ENCODE results near the gene SCARF2. TPM values are rescaled to one million over a fixed set of nuclear protein-coding genes. Genes with fewer than 3 reads are reported as not detected.

SCARF2 gene
- total RNA-seq, 2 donors from 2014 or later: 49.4 to 108 TPM

DNA sequence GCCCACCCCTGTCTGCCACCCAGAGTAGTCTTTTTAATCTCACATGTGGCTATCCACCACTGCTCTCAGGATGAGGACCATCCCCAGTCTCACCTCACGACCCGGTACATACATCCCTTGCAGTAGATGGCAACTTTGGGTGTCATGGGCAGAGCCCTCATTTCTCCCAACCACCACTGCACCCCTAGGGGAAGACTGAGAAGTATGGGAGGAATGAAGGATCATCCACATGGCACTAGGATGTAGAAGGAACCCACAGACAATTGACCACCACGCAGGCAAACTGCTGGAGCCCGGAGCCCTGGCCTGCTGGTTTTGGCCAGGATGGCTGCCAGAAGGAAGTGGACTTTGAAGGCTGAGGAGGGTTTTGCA is 1.9 kb upstream of the SCARF2 start:
- Histone ChIP-seq H3K27me3 (replicated peaks; ENCODE audit: insufficient read depth) (no peaks in the 10 kb centered on the region), H3K27ac (peak overlapping the region in 1 of 2 donors; percentile 91), H3K4me1 (ENCODE audit: control insufficient read depth in 1 of 2, low read depth in 2 of 2) (peaks cover 3 to 28% of the 10 kb centered on the region in 2 donors), H3K36me3 (peaks cover 4% of the 10 kb centered on the region), H3K9me3 (no peaks in the 10 kb centered on the region), H3K4me3 (no peak overlapping the region)
- no peak for DNase-seq (ENCODE audit: low spot score)
- no peak for ATAC-seq (ENCODE audit: insufficient number of reproducible peaks, low FRiP score, low read depth)
- no peak for TF ChIP-seq CTCF (IDR thresholded peaks at IDR 0.05)

DNA sequence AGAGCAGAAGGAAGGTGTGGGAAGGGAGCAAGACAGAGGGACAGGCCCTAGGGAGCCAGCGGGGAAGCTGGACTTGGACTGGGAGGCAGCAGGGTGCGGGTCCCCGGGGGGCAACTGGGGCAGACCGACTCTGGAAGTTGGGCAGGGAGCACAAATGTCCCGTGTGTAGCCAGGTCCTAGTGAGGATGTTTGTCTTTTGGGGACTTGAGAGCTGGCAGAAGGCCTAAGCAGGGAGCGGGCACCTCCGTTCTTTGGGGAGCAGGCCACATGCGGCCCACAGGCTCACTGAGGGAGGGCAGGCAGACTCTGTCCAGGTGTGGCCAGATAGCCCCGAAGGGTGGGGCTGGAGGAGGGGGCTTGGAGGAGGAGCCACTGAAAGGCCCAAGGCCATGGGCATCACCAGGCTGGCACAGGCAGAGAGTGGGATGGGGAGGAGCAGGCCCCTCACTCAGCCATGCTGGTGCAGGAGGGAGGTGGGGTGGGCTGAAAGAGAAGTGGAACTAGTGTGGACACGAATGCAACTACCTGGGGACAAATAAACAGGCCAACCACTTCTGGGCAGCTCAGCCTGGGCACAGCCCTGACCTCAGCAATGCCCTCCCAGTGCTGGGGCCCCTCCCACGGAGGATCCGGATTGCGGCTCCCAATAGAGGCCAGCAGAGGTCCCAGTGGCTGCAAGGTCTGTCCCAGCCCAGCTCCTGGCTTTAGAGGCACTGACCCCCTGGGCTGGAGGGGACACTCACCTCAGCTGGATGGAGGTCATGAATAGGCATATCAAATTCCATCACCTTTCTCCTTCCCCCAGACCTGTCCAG is 1.3 kb upstream of the SCARF2 start:
- H3K9me3 ChIP-seq: no peaks in the 10 kb centered on the region
- peak; percentile 27 for TF ChIP-seq CTCF (IDR thresholded peaks at IDR 0.05)
- DNase-seq (ENCODE audit: low spot score) (no peak), ATAC-seq (ENCODE audit: insufficient number of reproducible peaks, low FRiP score, low read depth) (no peak)
- H3K36me3 ChIP-seq: no peaks in the 10 kb centered on the region
- no peaks in the 10 kb centered on the region for H3K27me3 ChIP-seq (replicated peaks; ENCODE audit: insufficient read depth)
- H3K4me3 ChIP-seq: peak overlapping the region; percentile 74
- H3K27ac ChIP-seq: peak overlapping the region; percentile 91 to 95
- peaks cover 3 to 28% of the 10 kb centered on the region in 2 donors for H3K4me1 ChIP-seq (ENCODE audit: control insufficient read depth in 1 of 2, low read depth in 2 of 2)

DNA sequence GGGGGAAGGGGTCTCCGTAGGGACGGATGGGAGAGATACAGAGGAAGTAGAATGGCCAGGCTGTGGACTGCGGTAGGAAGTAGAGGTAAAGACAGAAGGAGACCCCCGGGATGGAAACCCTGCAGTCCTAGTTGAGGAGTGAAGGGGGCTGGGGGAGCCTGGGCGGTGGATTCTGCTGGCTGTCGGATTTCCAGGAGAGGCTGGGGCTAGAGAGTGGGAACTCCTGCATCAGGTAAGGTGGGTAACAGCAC is 727 bp upstream of the SCARF2 start:
- TF ChIP-seq CTCF (IDR thresholded peaks at IDR 0.05): no peak
- ATAC-seq (ENCODE audit: insufficient number of reproducible peaks, low FRiP score, low read depth) (no peak), DNase-seq (ENCODE audit: low spot score) (no peak)
- Histone ChIP-seq H3K27ac (peak overlapping the region; percentile 91 to 95), H3K4me1 (ENCODE audit: control insufficient read depth in 1 of 2, low read depth in 2 of 2) (peaks cover 3 to 28% of the 10 kb centered on the region in 2 donors), H3K27me3 (replicated peaks; ENCODE audit: insufficient read depth) (no peaks in the 10 kb centered on the region), H3K36me3 (no peaks in the 10 kb centered on the region), H3K4me3 (peak overlapping the region; percentile 74), H3K9me3 (no peaks in the 10 kb centered on the region)

DNA sequence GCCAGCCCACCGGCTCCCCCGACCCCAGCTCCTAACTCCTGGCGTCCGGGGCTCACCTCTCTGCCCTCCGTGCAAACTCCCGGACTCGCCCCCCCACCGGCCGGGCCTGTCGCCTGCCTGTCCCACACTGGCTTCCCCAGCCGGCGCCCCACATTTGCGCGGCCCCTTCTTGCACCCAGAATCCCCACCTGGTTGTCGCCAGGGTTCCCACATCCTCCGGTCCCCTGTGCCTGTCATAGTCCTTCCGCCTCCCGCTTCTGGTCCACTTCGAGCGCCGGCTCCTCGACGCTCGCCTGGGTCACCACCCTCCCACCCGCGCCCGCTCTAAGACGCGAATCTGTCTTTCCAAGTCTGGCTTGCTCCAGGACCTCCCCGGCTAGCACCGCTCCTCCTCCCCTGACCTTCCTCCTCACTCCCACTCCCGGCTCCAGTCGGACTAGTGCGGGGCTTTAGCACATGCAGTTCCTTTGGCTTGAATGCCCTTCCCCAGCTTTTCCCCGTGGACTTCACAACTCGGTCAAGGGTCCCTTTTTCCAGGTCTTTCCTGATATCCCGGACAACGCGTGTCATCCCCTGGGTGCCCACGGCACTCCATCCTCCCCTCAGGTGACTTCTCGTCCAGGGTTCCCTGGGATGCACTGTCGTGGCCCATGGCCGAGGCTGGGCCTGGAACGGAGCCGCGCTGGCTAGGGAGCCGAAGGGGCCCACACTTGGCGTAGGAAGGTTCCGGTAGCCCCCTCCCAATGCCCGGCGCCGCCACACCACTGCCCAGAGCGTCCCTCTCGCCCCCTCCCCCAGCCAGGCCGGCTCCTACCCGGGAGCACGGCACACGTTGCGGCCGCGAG is 635 bp downstream of the SCARF2 start:
- Histone ChIP-seq H3K9me3 (no peaks in the 10 kb centered on the region), H3K4me1 (ENCODE audit: control insufficient read depth in 1 of 2, low read depth in 2 of 2) (peaks cover 3 to 28% of the 10 kb centered on the region in 2 donors), H3K27me3 (replicated peaks; ENCODE audit: insufficient read depth) (no peaks in the 10 kb centered on the region), H3K36me3 (no peaks in the 10 kb centered on the region), H3K4me3 (peak overlapping the region; percentile 74), H3K27ac (peak overlapping the region; percentile 69 to 79)
- DNase-seq (ENCODE audit: low spot score): no peak
- no peak for TF ChIP-seq CTCF (IDR thresholded peaks at IDR 0.05)
- no peak for ATAC-seq (ENCODE audit: insufficient number of reproducible peaks, low FRiP score, low read depth)

GRCh38 chr22:20436307-20436767 is 1.3 kb downstream of the SCARF2 start:
- Histone ChIP-seq H3K36me3 (no peaks in the 10 kb centered on the region), H3K27ac (peak overlapping the region; percentile 69 to 79), H3K4me1 (ENCODE audit: control insufficient read depth in 1 of 2, low read depth in 2 of 2) (peaks cover 3 to 34% of the 10 kb centered on the region in 2 donors), H3K9me3 (no peaks in the 10 kb centered on the region), H3K27me3 (replicated peaks; ENCODE audit: insufficient read depth) (no peaks in the 10 kb centered on the region), H3K4me3 (peak overlapping the region; percentile 74)
- ATAC-seq (ENCODE audit: insufficient number of reproducible peaks, low FRiP score, low read depth) (no peak), DNase-seq (ENCODE audit: low spot score) (no peak)
- TF ChIP-seq CTCF (IDR thresholded peaks at IDR 0.05): no peak

All from thoracic aorta (tissue), 2 donors.